Kidney (tissue), 14 donors: ENCODE measurements around the gene DNAJC1. TPM values are rescaled to one million over a fixed set of nuclear protein-coding genes. Genes with fewer than 3 reads are reported as not detected.

Experiments used
- DNase-seq, 5 donors: peaks; one replicate each; pipeline ENCODE4 v3.0.0-alpha.2; 2013 to 2020
- FAIRE-seq: peaks from 2 replicates; lab custom pipeline; 2012; peaks lifted over from hg19 to GRCh38; lab: Jason Lieb, UNC
- H3K27ac ChIP-seq, 2 donors: one replicate each; pipeline ENCODE4 v1.7.0; 2013; ENCODE audit warnings: low read depth in 2 of 2, low read length in 2 of 2, inconsistent platforms in 1 of 2
- H3K27me3 ChIP-seq: one replicate; pipeline ENCODE4 v1.7.1; 2013; ENCODE audit warnings: low read length, inconsistent platforms; ENCODE audit not compliant: control insufficient read depth, insufficient read depth
- H3K36me3 ChIP-seq, 3 donors: one replicate each; pipeline versions ENCODE4 v1.7.0 to v1.7.1; 2013; ENCODE audit warnings: low read length in 3 of 3, control low read depth in 1 of 3, inconsistent platforms in 1 of 3; ENCODE audit not compliant: insufficient read depth in 3 of 3, control insufficient read depth in 2 of 3
- H3K4me1 ChIP-seq, 3 donors: one replicate each; pipeline versions ENCODE4 v1.7.0 to v1.7.1; 2013; ENCODE audit warnings: low read length in 3 of 3, inconsistent platforms in 1 of 3, low read depth in 1 of 3; ENCODE audit not compliant: control insufficient read depth in 2 of 3, insufficient read depth in 2 of 3
- H3K4me3 ChIP-seq, 3 donors: one replicate each; pipeline versions ENCODE4 v1.7.0 to v1.8.1; 2013; ENCODE audit warnings: low read length in 3 of 3, control low read depth in 1 of 3, inconsistent platforms in 1 of 3
- H3K9ac ChIP-seq, 3 donors: one replicate each; pipeline versions ENCODE4 v1.7.0 to v1.7.1; 2013; ENCODE audit warnings: low read length in 3 of 3, control low read depth in 1 of 3, inconsistent platforms in 1 of 3
- H3K9me3 ChIP-seq, 3 donors: one replicate each; pipeline versions ENCODE4 v1.7.0 to v1.7.1; 2013; ENCODE audit warnings: low read length in 3 of 3, control low read depth in 1 of 3, inconsistent platforms in 1 of 3; ENCODE audit not compliant: control insufficient read depth in 2 of 3, insufficient read depth in 1 of 3
- intact Hi-C: fragments of 100-400 bp; cut with DNase I; formaldehyde crosslinking; loops from one replicate; pipeline ENCODE4 v1.11.1; 2022
- polyA plus RNA-seq: library from polyadenylated mRNA; stranded (reverse); fragments of 350-450 nt; fragmentation: Illumina TruSeq; extraction: RNeasy Lipid Tissue Mini Kit (QIAGEN cat#74804); gene quantifications from one replicate; pipeline ENCODE4 v1.2.3, GENCODE V29; 2014; ENCODE audit warnings: low read depth, low replicate concordance; ENCODE audit not compliant: insufficient read depth
- total RNA-seq: library from RNA; stranded (reverse); fragmentation: NEBNext Ultra II Directional; extraction: Animal tissue kit (Norgen Biotek cat#: 25700); gene quantifications from one replicate; pipeline ENCODE4 v1.2.1, GENCODE V29; 2021
- TF ChIP-seq, protein P1 (sequence below): IDR thresholded peaks from 3 replicates; pipeline ENCODE4 v1.5.1; 2012; ENCODE audit warnings: mild to moderate bottlenecking, moderate library complexity, borderline replicate concordance; ENCODE audit not compliant: insufficient read depth; ENCODE audit errors: extremely low read depth
- donor health status: control.
- donor health status: control.
- donor health status: control.
- donor health status: control.
- donor health status: control.
- donor health status: DM: yes; HTN: yes; CAD: no.
- donor health status: Normal renal cell carcinoma (clear cell type).

Gene DNAJC1
- total and polyA plus RNA-seq, 2 donors from 2014 or later: 33.4 to 34.8 TPM

- Histone ChIP-seq H3K27me3 (no peaks in the 10 kb centered on the region), H3K27ac (no peak overlapping the region), H3K36me3 (no peaks in the 10 kb centered on the region), H3K9me3 (no peaks in the 10 kb centered on the region), H3K4me3 (no peak overlapping the region), H3K4me1 (no peaks in the 10 kb centered on the region), H3K9ac (no peak overlapping the region)
- TF ChIP-seq, protein P1, sequence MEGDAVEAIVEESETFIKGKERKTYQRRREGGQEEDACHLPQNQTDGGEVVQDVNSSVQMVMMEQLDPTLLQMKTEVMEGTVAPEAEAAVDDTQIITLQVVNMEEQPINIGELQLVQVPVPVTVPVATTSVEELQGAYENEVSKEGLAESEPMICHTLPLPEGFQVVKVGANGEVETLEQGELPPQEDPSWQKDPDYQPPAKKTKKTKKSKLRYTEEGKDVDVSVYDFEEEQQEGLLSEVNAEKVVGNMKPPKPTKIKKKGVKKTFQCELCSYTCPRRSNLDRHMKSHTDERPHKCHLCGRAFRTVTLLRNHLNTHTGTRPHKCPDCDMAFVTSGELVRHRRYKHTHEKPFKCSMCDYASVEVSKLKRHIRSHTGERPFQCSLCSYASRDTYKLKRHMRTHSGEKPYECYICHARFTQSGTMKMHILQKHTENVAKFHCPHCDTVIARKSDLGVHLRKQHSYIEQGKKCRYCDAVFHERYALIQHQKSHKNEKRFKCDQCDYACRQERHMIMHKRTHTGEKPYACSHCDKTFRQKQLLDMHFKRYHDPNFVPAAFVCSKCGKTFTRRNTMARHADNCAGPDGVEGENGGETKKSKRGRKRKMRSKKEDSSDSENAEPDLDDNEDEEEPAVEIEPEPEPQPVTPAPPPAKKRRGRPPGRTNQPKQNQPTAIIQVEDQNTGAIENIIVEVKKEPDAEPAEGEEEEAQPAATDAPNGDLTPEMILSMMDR: peak; percentile 10
- FAIRE-seq (peak; percentile 98), DNase-seq (peak in 2 of 5 donors; percentile 29 to 66)
- intact Hi-C loops: no loop called here
These were observed 7.5 kb upstream of the DNAJC1 start for GRCh38 chr10:22010973-22011408.

DNA sequence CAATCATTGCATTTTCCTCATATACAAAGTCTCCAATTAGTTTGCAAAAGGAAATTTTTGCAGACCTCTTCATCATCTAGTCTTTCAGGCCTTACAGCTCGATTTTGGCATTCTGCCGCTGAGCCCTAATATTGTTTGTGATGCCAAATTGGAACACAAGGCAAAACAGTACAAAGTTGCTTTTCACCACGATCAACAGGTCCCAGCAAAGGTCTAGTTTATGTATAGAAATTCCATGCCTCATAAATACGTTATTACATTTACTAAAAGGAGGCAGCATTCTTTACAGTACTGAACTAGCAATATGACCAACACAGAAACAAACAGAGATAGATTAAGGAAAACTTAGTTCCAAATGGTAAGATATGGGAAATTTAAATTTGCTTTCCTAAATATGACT, 7.0 kb upstream of the DNAJC1 start:
- Histone ChIP-seq H3K4me3 (no peak overlapping the region), H3K36me3 (no peaks in the 10 kb centered on the region), H3K9me3 (no peaks in the 10 kb centered on the region), H3K27ac (no peak overlapping the region), H3K4me1 (no peaks in the 10 kb centered on the region), H3K9ac (no peak overlapping the region), H3K27me3 (no peaks in the 10 kb centered on the region)
- intact Hi-C loops: no loop called here
- FAIRE-seq (no peak), DNase-seq (no peak)
- TF ChIP-seq, protein P1: no peak

- H3K36me3 ChIP-seq: no peaks in the 10 kb centered on the region
- FAIRE-seq (no peak), DNase-seq (no peak)
- no peak overlapping the region for H3K4me3 ChIP-seq
- H3K9me3 ChIP-seq: no peaks in the 10 kb centered on the region
- intact Hi-C loops: loop anchor here (10.0 kb wide), 1 partner anchor 988 kb away; no protein-coding TSS in a partner anchor
- no peak overlapping the region for H3K9ac ChIP-seq
- no peaks in the 10 kb centered on the region for H3K27me3 ChIP-seq
- no peak overlapping the region for H3K27ac ChIP-seq
- TF ChIP-seq, protein P1: no peak
- peaks cover 3 to 6% (median 5%) of the 10 kb centered on the region in 3 donors for H3K4me1 ChIP-seq
These were observed 2.9 kb upstream of the DNAJC1 start for GRCh38 chr10:22006379-22006884.
